Thymus (tissue), 11 donors: ENCODE measurements around the gene KIF21A. TPM values are rescaled to one million over a fixed set of nuclear protein-coding genes. Genes with fewer than 3 reads are reported as not detected.

Source experiments
- DNase-seq, 9 donors: peaks; one replicate each; pipeline ENCODE4 v3.0.0-alpha.2; 2013; ENCODE audit warnings: low spot score in 9 of 9, low read depth in 6 of 9, missing footprints in 1 of 9
- H3K27ac ChIP-seq, 2 donors: one replicate each; pipeline ENCODE4 v1.5.1; 2013; ENCODE audit warnings: control low read depth in 1 of 2, low read depth in 1 of 2, low read length in 1 of 2, mild to moderate bottlenecking in 1 of 2, moderate library complexity in 1 of 2
- H3K27me3 ChIP-seq, 2 donors: one replicate each; pipeline ENCODE4 v1.5.1; 2013; ENCODE audit warnings: low read length in 1 of 2; ENCODE audit not compliant: control insufficient read depth in 2 of 2, insufficient read depth in 1 of 2
- H3K36me3 ChIP-seq, 2 donors: one replicate each; pipeline ENCODE4 v1.5.1; 2013; ENCODE audit warnings: low read length in 1 of 2, mild to moderate bottlenecking in 1 of 2, moderate library complexity in 1 of 2; ENCODE audit not compliant: control insufficient read depth in 2 of 2, insufficient read depth in 2 of 2
- H3K4me1 ChIP-seq, 2 donors: one replicate each; pipeline ENCODE4 v1.5.1; 2013; ENCODE audit warnings: low read length in 2 of 2; ENCODE audit not compliant: control insufficient read depth in 2 of 2, insufficient read depth in 2 of 2
- H3K4me3 ChIP-seq, 2 donors: one replicate each; pipeline ENCODE4 v1.5.1; 2013; ENCODE audit warnings: low read length in 2 of 2, control low read depth in 1 of 2, mild to moderate bottlenecking in 1 of 2
- H3K9me3 ChIP-seq, 2 donors: one replicate each; pipeline ENCODE4 v1.5.1; 2013; ENCODE audit warnings: low read length in 1 of 2, mild to moderate bottlenecking in 1 of 2; ENCODE audit not compliant: control insufficient read depth in 2 of 2, insufficient read depth in 1 of 2
- WGBS: extraction: QIAGEN DNeasy Blood & Tissue Kit; methylation state at CpG from one replicate; pipeline ENCODE4 v1.1.7; 2013; 5-methylcytosine and 5-hydroxymethylcytosine counted together
- polyA plus RNA-seq: library from polyadenylated mRNA; stranded (reverse); fragments of 200-250 nt; gene quantifications from one replicate; pipeline ENCODE4 v1.2.3, GENCODE V29; 2013
- total RNA-seq: library from RNA; stranded (reverse); fragments of 120-200 nt; gene quantifications from one replicate; pipeline ENCODE4 v1.2.4, GENCODE V29; 2013
- donor health status: healthy.

Gene KIF21A
- total and polyA plus RNA-seq, 2 donors, result 2.1 to 5.0 TPM

DNA sequence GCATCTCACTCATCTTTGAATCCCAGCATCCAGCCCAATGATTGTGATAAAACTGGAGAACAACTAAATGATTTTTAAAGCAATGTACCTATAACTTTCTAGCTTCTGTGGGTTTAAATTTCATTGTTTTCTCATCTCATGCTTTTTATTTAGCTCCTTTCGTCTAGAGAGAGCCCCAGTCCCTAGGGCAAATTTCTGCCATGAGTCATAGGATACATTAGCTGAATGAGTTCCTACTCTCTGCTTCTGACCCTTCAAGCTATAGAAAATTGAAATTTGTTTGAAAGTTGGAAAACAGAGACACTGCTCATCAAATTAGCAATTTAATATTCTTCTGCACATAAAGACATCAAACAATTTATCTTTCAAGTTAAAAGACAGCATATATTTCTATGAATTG, 113.9 kb downstream of the KIF21A start:
- DNase-seq, result no peak
- H3K4me3 ChIP-seq, result no peak overlapping the region
- H3K36me3 ChIP-seq, result no peaks in the 10 kb centered on the region
- H3K27me3 ChIP-seq, result no peaks in the 10 kb centered on the region
- H3K9me3 ChIP-seq, result no peaks in the 10 kb centered on the region
- H3K27ac ChIP-seq, result no peak overlapping the region
- 91% methylated on average over 1 of the region's 1 CpG for WGBS
- H3K4me1 ChIP-seq, result no peaks in the 10 kb centered on the region

GRCh38 chr12:39327965-39328364, 115.0 kb downstream of the KIF21A start:
- DNase-seq, result no peak
- Histone ChIP-seq H3K27ac (no peak overlapping the region), H3K36me3 (no peaks in the 10 kb centered on the region), H3K27me3 (no peaks in the 10 kb centered on the region), H3K4me1 (no peaks in the 10 kb centered on the region), H3K4me3 (no peak overlapping the region), H3K9me3 (no peaks in the 10 kb centered on the region)
- 93% methylated on average over 6 of the region's 6 CpGs for WGBS

- Histone ChIP-seq H3K4me3 (no peak overlapping the region), H3K9me3 (no peaks in the 10 kb centered on the region), H3K27ac (no peak overlapping the region), H3K4me1 (no peaks in the 10 kb centered on the region), H3K36me3 (no peaks in the 10 kb centered on the region), H3K27me3 (no peaks in the 10 kb centered on the region)
- DNase-seq, result no peak
- 95% methylated on average over 1 of the region's 1 CpG for WGBS
Measured at GRCh38 chr12:39327510-39327909, 115.4 kb downstream of the KIF21A start.

DNA sequence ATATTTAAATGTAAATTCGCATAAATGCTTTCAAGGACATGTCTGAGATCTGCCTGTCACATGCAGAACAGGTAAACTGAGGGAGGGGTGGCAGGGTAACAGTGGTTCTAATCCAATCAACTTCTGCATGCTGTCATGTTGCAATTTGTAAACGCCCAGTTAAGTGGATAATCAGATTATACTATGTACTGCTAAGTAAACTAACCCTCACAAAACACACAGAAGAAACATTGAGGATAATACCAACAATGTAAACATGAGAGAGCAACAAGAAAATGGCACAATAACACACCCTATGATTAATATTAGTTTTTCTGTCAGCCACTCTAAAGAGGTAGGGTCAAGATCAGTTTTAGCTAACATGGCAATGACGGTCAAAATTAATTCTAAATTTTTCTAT, 123.7 kb downstream of the KIF21A start:
- no peaks in the 10 kb centered on the region for H3K9me3 ChIP-seq
- no peak overlapping the region for H3K4me3 ChIP-seq
- no peak overlapping the region for H3K27ac ChIP-seq
- WGBS, result 94% methylated on average over 3 of the region's 3 CpGs
- no peaks in the 10 kb centered on the region for H3K36me3 ChIP-seq
- H3K4me1 ChIP-seq, result no peaks in the 10 kb centered on the region
- DNase-seq, result no peak
- no peaks in the 10 kb centered on the region for H3K27me3 ChIP-seq

- H3K4me1 ChIP-seq, result no peaks in the 10 kb centered on the region
Measured at GRCh38 chr12:39314547-39314946, 128.4 kb downstream of the KIF21A start.

GRCh38 chr12:39309516-39309915, 133.4 kb downstream of the KIF21A start:
- no peak overlapping the region for H3K27ac ChIP-seq
- H3K4me1 ChIP-seq, result no peaks in the 10 kb centered on the region
- no peaks in the 10 kb centered on the region for H3K27me3 ChIP-seq
- DNase-seq, result no peak
- no peaks in the 10 kb centered on the region for H3K9me3 ChIP-seq
- no peaks in the 10 kb centered on the region for H3K36me3 ChIP-seq
- WGBS, result 93% methylated on average over 4 of the region's 4 CpGs
- no peak overlapping the region for H3K4me3 ChIP-seq

More at GRCh38 chr12:39314547-39314946, 128.4 kb downstream of the KIF21A start:
- Histone ChIP-seq H3K36me3 (no peaks in the 10 kb centered on the region), H3K27me3 (no peaks in the 10 kb centered on the region), H3K9me3 (no peaks in the 10 kb centered on the region), H3K27ac (no peak overlapping the region), H3K4me3 (no peak overlapping the region)
- DNase-seq, result no peak

DNA sequence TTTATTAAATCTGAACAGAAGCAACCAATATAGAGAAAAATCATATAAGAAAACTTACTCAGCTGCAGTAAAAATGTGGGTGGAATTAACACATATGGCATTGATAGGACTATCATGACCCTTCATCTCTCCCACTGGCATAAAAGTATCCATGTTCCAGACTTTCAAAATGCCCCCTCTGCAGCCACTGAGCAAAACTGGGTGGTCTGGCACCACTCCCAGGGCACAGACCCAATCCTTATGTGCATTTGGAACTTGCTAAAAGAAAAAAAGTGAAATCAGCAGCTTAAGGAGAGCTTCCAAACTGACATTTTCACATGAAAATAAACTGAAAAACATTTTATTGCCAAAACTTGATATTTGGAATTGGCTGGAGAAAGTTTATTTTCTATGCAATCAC, 141.5 kb downstream of the KIF21A start:
- Histone ChIP-seq H3K36me3 (no peaks in the 10 kb centered on the region), H3K27me3 (no peaks in the 10 kb centered on the region), H3K27ac (no peak overlapping the region), H3K9me3 (no peaks in the 10 kb centered on the region), H3K4me3 (no peak overlapping the region), H3K4me1 (no peaks in the 10 kb centered on the region)
- DNase-seq, result no peak

- H3K27ac ChIP-seq, result no peak overlapping the region
- H3K4me3 ChIP-seq, result no peak overlapping the region
- WGBS, result 93% methylated on average over 2 of the region's 2 CpGs
- no peaks in the 10 kb centered on the region for H3K9me3 ChIP-seq
- DNase-seq, result no peak
- H3K4me1 ChIP-seq, result no peaks in the 10 kb centered on the region
- no peaks in the 10 kb centered on the region for H3K36me3 ChIP-seq
- no peaks in the 10 kb centered on the region for H3K27me3 ChIP-seq
Measured at GRCh38 chr12:39300799-39301198, 142.1 kb downstream of the KIF21A start.

DNA sequence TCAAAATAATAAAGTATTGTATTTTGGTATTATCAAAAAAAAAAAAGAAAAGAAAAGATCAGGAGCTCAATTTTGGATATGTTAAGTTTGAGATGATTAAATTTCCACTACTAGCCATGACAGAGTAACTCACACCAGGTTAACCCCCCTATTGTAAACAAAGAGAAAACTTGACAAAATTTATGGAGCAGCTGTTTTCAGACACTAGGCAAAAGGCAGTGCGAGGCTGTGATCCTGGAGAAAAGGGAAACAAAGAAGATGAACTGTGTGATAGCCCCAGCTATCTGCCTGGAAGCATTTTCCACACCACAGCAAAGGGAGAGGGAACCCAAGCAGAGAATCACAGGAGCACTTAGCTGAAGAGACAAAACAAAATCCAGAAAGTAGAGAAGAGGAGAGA, 145.0 kb downstream of the KIF21A start:
- Histone ChIP-seq H3K9me3 (no peaks in the 10 kb centered on the region), H3K36me3 (no peaks in the 10 kb centered on the region), H3K27me3 (no peaks in the 10 kb centered on the region), H3K27ac (no peak overlapping the region), H3K4me3 (no peak overlapping the region), H3K4me1 (no peaks in the 10 kb centered on the region)
- no peak for DNase-seq
- 51% methylated on average over 1 of the region's 1 CpG for WGBS

GRCh38 chr12:39296496-39296895, 146.4 kb downstream of the KIF21A start:
- H3K27ac ChIP-seq, result no peak overlapping the region
- no peak for DNase-seq

More at GRCh38 chr12:39296496-39296895, 146.4 kb downstream of the KIF21A start:
- no peak overlapping the region for H3K4me3 ChIP-seq
- H3K9me3 ChIP-seq, result no peaks in the 10 kb centered on the region
- H3K4me1 ChIP-seq, result no peaks in the 10 kb centered on the region
- no peaks in the 10 kb centered on the region for H3K36me3 ChIP-seq
- no peaks in the 10 kb centered on the region for H3K27me3 ChIP-seq
- WGBS, result 92% methylated on average over 1 of the region's 1 CpG
